HEK293 (cell line): Measurements from ENCODE around the gene TGFB1I1.

Experiments used
- CTCF ChIP-seq: fragments of 450-650 bp; formaldehyde crosslinking; IDR thresholded peaks from 2 replicates; pipeline ENCODE4 v1.5.1; 2016; ENCODE audit warnings: missing biosample characterization, missing genetic modification characterization
- IKZF3 ChIP-seq: fragments of 450-650 bp; IDR thresholded peaks from 2 replicates; pipeline ENCODE4 v1.5.0; 2018; ENCODE audit warnings: missing biosample characterization, mild to moderate bottlenecking, missing genetic modification characterization, moderate library complexity
- KLF7 ChIP-seq: fragments of 450-650 bp; formaldehyde crosslinking; IDR thresholded peaks from 2 replicates; pipeline ENCODE4 v1.5.1; 2016; ENCODE audit warnings: missing biosample characterization, missing genetic modification characterization, borderline replicate concordance
- SCRT1 ChIP-seq: fragments of 450-650 bp; formaldehyde crosslinking; IDR thresholded peaks from 2 replicates; pipeline ENCODE4 v1.5.1; 2016; ENCODE audit warnings: missing biosample characterization, missing genetic modification characterization, borderline replicate concordance
- SCRT2 ChIP-seq: fragments of 450-650 bp; formaldehyde crosslinking; IDR thresholded peaks from 2 replicates; pipeline ENCODE4 v1.5.1; 2016; ENCODE audit warnings: missing biosample characterization, missing genetic modification characterization
- TRIM28 ChIP-seq: IDR thresholded peaks from 2 replicates; pipeline ENCODE4 v1.6.1; 2011; ENCODE audit warnings: low read length, control low read depth, borderline replicate concordance
- ZBTB17 ChIP-seq: fragments of 450-650 bp; formaldehyde crosslinking; IDR thresholded peaks from 2 replicates; pipeline ENCODE4 v1.5.1; 2016; ENCODE audit warnings: missing biosample characterization, missing genetic modification characterization
- ZBTB21 ChIP-seq: fragments of 450-650 bp; formaldehyde crosslinking; IDR thresholded peaks from 2 replicates; pipeline ENCODE4 v1.5.1; 2017; ENCODE audit warnings: missing biosample characterization, missing genetic modification characterization
- ZBTB49 ChIP-seq: fragments of 450-650 bp; formaldehyde crosslinking; IDR thresholded peaks from 2 replicates; pipeline ENCODE4 v1.5.1; 2016; ENCODE audit warnings: missing biosample characterization, missing genetic modification characterization, low read depth
- ZNF10 ChIP-seq: fragments of 450-650 bp; formaldehyde crosslinking; IDR thresholded peaks from 2 replicates; pipeline ENCODE4 v1.5.1; 2017; ENCODE audit warnings: missing biosample characterization, missing genetic modification characterization
- ZNF112 ChIP-seq: fragments of 450-650 bp; formaldehyde crosslinking; IDR thresholded peaks from 2 replicates; pipeline ENCODE4 v1.5.0; 2017; ENCODE audit warnings: missing biosample characterization, missing genetic modification characterization
- ZNF132 ChIP-seq: fragments of 450-650 bp; formaldehyde crosslinking; IDR thresholded peaks from 2 replicates; pipeline ENCODE4 v1.5.1; 2017; ENCODE audit warnings: missing biosample characterization, missing genetic modification characterization, borderline replicate concordance
- ZNF148 ChIP-seq: fragments of 450-650 bp; formaldehyde crosslinking; IDR thresholded peaks from 2 replicates; pipeline ENCODE4 v1.5.0; 2017; ENCODE audit warnings: missing biosample characterization, missing genetic modification characterization, borderline replicate concordance
- ZNF19 ChIP-seq: fragments of 450-650 bp; formaldehyde crosslinking; IDR thresholded peaks from 2 replicates; pipeline ENCODE4; 2016; ENCODE audit warnings: missing biosample characterization, missing genetic modification characterization, low read depth
- ZNF24 ChIP-seq: fragments of 450-650 bp; formaldehyde crosslinking; IDR thresholded peaks from 2 replicates; pipeline ENCODE4 v1.5.1; 2016; ENCODE audit warnings: missing biosample characterization, missing genetic modification characterization
- ZNF266 ChIP-seq: fragments of 450-650 bp; formaldehyde crosslinking; IDR thresholded peaks from 2 replicates; pipeline ENCODE4 v1.5.1; 2016; ENCODE audit warnings: missing biosample characterization, missing genetic modification characterization, low read depth
- ZNF302 ChIP-seq: fragments of 450-650 bp; formaldehyde crosslinking; IDR thresholded peaks from 2 replicates; pipeline ENCODE4 v1.5.1; 2016; ENCODE audit warnings: missing biosample characterization, missing genetic modification characterization, low read depth
- ZNF311 ChIP-seq: fragments of 450-650 bp; formaldehyde crosslinking; IDR thresholded peaks from 2 replicates; pipeline ENCODE4 v1.5.1; 2017; ENCODE audit warnings: missing biosample characterization, missing genetic modification characterization, borderline replicate concordance
- ZNF335 ChIP-seq: fragments of 450-650 bp; formaldehyde crosslinking; conservative IDR thresholded peaks from 2 replicates; pipeline ENCODE4 v1.5.1; 2016; ENCODE audit warnings: missing biosample characterization, missing genetic modification characterization
- ZNF350 ChIP-seq: fragments of 450-650 bp; formaldehyde crosslinking; IDR thresholded peaks from 2 replicates; pipeline ENCODE4 v1.5.0; 2017; ENCODE audit warnings: missing biosample characterization, mild to moderate bottlenecking, missing genetic modification characterization
- ZNF362 ChIP-seq: fragments of 450-650 bp; formaldehyde crosslinking; IDR thresholded peaks from 2 replicates; pipeline ENCODE4 v1.5.1; 2016; ENCODE audit warnings: missing biosample characterization, missing genetic modification characterization
- ZNF366 ChIP-seq: fragments of 450-650 bp; formaldehyde crosslinking; conservative IDR thresholded peaks from 2 replicates; pipeline ENCODE4 v1.5.1; 2016; ENCODE audit warnings: missing biosample characterization, missing genetic modification characterization
- ZNF391 ChIP-seq: fragments of 450-650 bp; formaldehyde crosslinking; IDR thresholded peaks from 2 replicates; pipeline ENCODE4 v1.5.1; 2016; ENCODE audit warnings: low read depth, missing biosample characterization, missing genetic modification characterization, borderline replicate concordance
- ZNF416 ChIP-seq: fragments of 450-650 bp; formaldehyde crosslinking; IDR thresholded peaks from 2 replicates; pipeline ENCODE4 v1.5.1; 2016; ENCODE audit warnings: missing biosample characterization, missing genetic modification characterization
- ZNF48 ChIP-seq: fragments of 450-650 bp; formaldehyde crosslinking; IDR thresholded peaks from 2 replicates; pipeline ENCODE4 v1.5.1; 2016; ENCODE audit warnings: missing biosample characterization, missing genetic modification characterization
- ZNF530 ChIP-seq: fragments of 450-650 bp; formaldehyde crosslinking; IDR thresholded peaks from 2 replicates; pipeline ENCODE4 v1.5.1; 2016; ENCODE audit warnings: low read depth, missing biosample characterization, missing genetic modification characterization
- ZNF610 ChIP-seq: fragments of 450-650 bp; formaldehyde crosslinking; IDR thresholded peaks from 2 replicates; pipeline ENCODE4 v1.5.1; 2016; ENCODE audit warnings: missing biosample characterization, missing genetic modification characterization, borderline replicate concordance
- ZNF639 ChIP-seq: fragments of 450-650 bp; formaldehyde crosslinking; IDR thresholded peaks from 2 replicates; pipeline ENCODE4 v1.5.1; 2016; ENCODE audit warnings: missing biosample characterization, missing genetic modification characterization
- ZNF660 ChIP-seq: fragments of 450-650 bp; IDR thresholded peaks from 2 replicates; pipeline ENCODE4 v1.5.1; 2018; ENCODE audit warnings: missing biosample characterization, mild to moderate bottlenecking, missing genetic modification characterization
- ZNF707 ChIP-seq: fragments of 450-650 bp; formaldehyde crosslinking; IDR thresholded peaks from 2 replicates; pipeline ENCODE4 v1.5.1; 2016; ENCODE audit warnings: missing biosample characterization, missing genetic modification characterization
- ZNF785 ChIP-seq: fragments of 450-650 bp; formaldehyde crosslinking; IDR thresholded peaks from 2 replicates; pipeline ENCODE4 v1.5.1; 2016; ENCODE audit warnings: missing biosample characterization, missing genetic modification characterization

Gene TGFB1I1

GRCh38 chr16:31451681-31452351, 20.1 kb upstream of the TGFB1I1 start (continued):
- TF ChIP-seq ZNF707 (tag by site-specific recombination) (no peak), SCRT1 (peak; percentile 81), ZNF785 (tag by site-specific recombination) (no peak), ZNF132 (tag by site-specific recombination) (no peak), ZNF530 (tag by site-specific recombination) (no peak), ZNF391 (tag by site-specific recombination) (no peak), ZNF311 (tag by site-specific recombination) (no peak), ZNF48 (tag by site-specific recombination) (no peak), ZNF24 (tag by site-specific recombination) (no peak), ZNF112 (tag by site-specific recombination) (no peak), ZNF148 (tag by site-specific recombination) (no peak), ZBTB17 (tag by site-specific recombination) (peak; percentile 58), ZNF302 (tag by site-specific recombination) (no peak), ZNF660 (0 out of 2 replicates have a peak, but pooled peaks have one; percentile 27), ZNF416 (tag by site-specific recombination) (no peak), ZNF362 (tag by site-specific recombination) (no peak), ZNF335 (tag by site-specific recombination) (peak; percentile 65), ZNF19 (tag by site-specific recombination) (no peak), ZNF610 (tag by site-specific recombination) (no peak), ZNF266 (no peak), SCRT2 (tag by site-specific recombination) (peak; percentile 93), CTCF (tag by site-specific recombination) (peak; percentile 78), TRIM28 (0 out of 2 replicates have a peak, but pooled peaks have one; percentile 34), ZBTB21 (tag by site-specific recombination) (no peak), ZBTB49 (tag by site-specific recombination) (no peak), ZNF366 (tag by site-specific recombination) (0 out of 2 replicates have a peak, but pooled peaks have one; percentile 27), IKZF3 (tag by site-specific recombination) (peak; percentile 92), ZNF350 (tag by site-specific recombination) (no peak), ZNF10 (tag by site-specific recombination) (no peak), ZNF639 (no peak), KLF7 (tag by site-specific recombination) (no peak)
